HepG2 (cell line): ENCODE data around the gene ERO1A. TPM values are rescaled to one million over a fixed set of nuclear protein-coding genes. Genes with fewer than 3 reads are reported as not detected.

Experiments
- ATAC-seq: fragments of 200-7000 bp; cut with Tn5 transposase; 3 replicates; pipeline ENCODE4 v1.9.1; 2020; ENCODE audit warnings: mild to moderate bottlenecking, moderate library complexity
- BruUV-seq: library from RNA; stranded (reverse); fragments of 400-500 nt; replicated peaks from 2 replicates; lab custom pipeline; 2021; lab: Mats Ljungman, UMichigan
- CTCF ChIA-PET: fragments of 300-600 bp; formaldehyde crosslinking; extraction: SDS; loops from one replicate; lab custom pipeline; 2021; ENCODE audit warnings: low total read pairs, inconsistent platforms, low intra/inter-chr PET ratio; lab: Yijun Ruan, JAX
- POLR2A ChIA-PET: fragments of 350-600 bp; sonication (Branson Sonifier 250); formaldehyde crosslinking; loops from one replicate; lab custom pipeline; 2020; ENCODE audit warnings: antibody characterized with exemption, inconsistent platforms; lab: Yijun Ruan, JAX
- DNase-seq: peaks from one replicate; pipeline ENCODE4 v3.0.0-alpha.2; 2015; ENCODE audit warnings: low spot score
- FAIRE-seq: peaks from 3 replicates; lab custom pipeline; 2011; peaks lifted over from hg19 to GRCh38; lab: Jason Lieb, UNC
- H2AFZ ChIP-seq: one replicate; pipeline ENCODE4 v1.6.1; 2011; ENCODE audit warnings: low read length, inconsistent platforms
- H3K27ac ChIP-seq: fragments of 300-600 bp; 3 replicates; pipeline ENCODE4 v1.8.0; 2011; ENCODE audit warnings: mixed run types, mild to moderate bottlenecking, mixed read lengths, low read length, inconsistent platforms; ENCODE audit not compliant: insufficient read depth; ENCODE audit errors: extremely low read length
- H3K27me3 ChIP-seq, 2 experiments: fragments of 200-600 bp in 1 of 2; 2 replicates in 1 of 2; 3 replicates in 1 of 2; pipeline versions ENCODE4 v1.6.0 to v1.8.0; 2011; ENCODE audit warnings: low read length in 2 of 2, mild to moderate bottlenecking in 2 of 2, moderate library complexity in 2 of 2, inconsistent platforms in 1 of 2; ENCODE audit not compliant: insufficient read depth in 2 of 2, control insufficient read depth in 1 of 2
- H3K36me3 ChIP-seq, 2 experiments: fragments of 200-600 bp in 1 of 2; replicated peaks in 1 of 2; 2 replicates in 1 of 2; 3 replicates in 1 of 2; pipeline versions ENCODE4 v1.5.1 to v1.8.0; 2011; ENCODE audit warnings: low read length in 2 of 2, inconsistent platforms in 1 of 2; ENCODE audit not compliant: insufficient read depth in 2 of 2, control insufficient read depth in 1 of 2
- H3K4me1 ChIP-seq: 2 replicates; pipeline ENCODE4 v1.5.1; 2012; ENCODE audit warnings: low read length, inconsistent platforms; ENCODE audit not compliant: insufficient read depth
- H3K4me2 ChIP-seq: 2 replicates; pipeline ENCODE4 v1.6.0; 2011; ENCODE audit warnings: low read depth, low read length, inconsistent platforms
- H3K4me3 ChIP-seq, 3 experiments: fragments of 200-600 bp in 1 of 3; sonication (generic), shearing (Covaris generic) in 1 of 3; replicated peaks in 1 of 3; 2 replicates each; pipeline ENCODE4 v1.5.1; 2011 to 2016; ENCODE audit warnings: low read length in 3 of 3, inconsistent platforms in 2 of 3, low read depth in 2 of 3, mild to moderate bottlenecking in 2 of 3, control low read depth in 1 of 3, mixed read lengths in 1 of 3; ENCODE audit not compliant: insufficient read depth in 1 of 3
- H3K79me2 ChIP-seq: one replicate; pipeline ENCODE4 v1.6.1; 2011; ENCODE audit warnings: low read length, inconsistent platforms; ENCODE audit not compliant: insufficient read depth
- H3K9ac ChIP-seq: 2 replicates; pipeline ENCODE4 v1.6.0; 2011; ENCODE audit warnings: mild to moderate bottlenecking, low read depth, low read length, inconsistent platforms; ENCODE audit not compliant: insufficient read depth
- H3K9me3 ChIP-seq: 2 replicates; pipeline ENCODE4 v1.5.1; 2012; ENCODE audit warnings: mild to moderate bottlenecking, low read length
- H4K20me1 ChIP-seq: 2 replicates; pipeline ENCODE4 v1.6.0; 2011; ENCODE audit warnings: inconsistent platforms, mild to moderate bottlenecking, low read length, moderate library complexity; ENCODE audit not compliant: insufficient read depth
- DBP ChIP-seq: sonication (generic); formaldehyde crosslinking; IDR thresholded peaks from 2 replicates; pipeline ENCODE4 v1.4.0; 2020; ENCODE audit warnings: missing genetic modification reagents; ENCODE audit errors: not compliant biosample characterization
- FOXJ3 ChIP-seq: sonication (generic); formaldehyde crosslinking; IDR thresholded peaks from 2 replicates; pipeline ENCODE4 v1.4.0; 2020; ENCODE audit warnings: missing genetic modification reagents, mild to moderate bottlenecking, borderline replicate concordance
- FOXP1 ChIP-seq, 2 experiments: fragments of 450-650 bp in 1 of 2; IDR thresholded peaks; 2 replicates each; pipeline ENCODE4 v1.6.1; 2017 to 2018; ENCODE audit warnings: antibody characterized with exemption in 1 of 2
- GTF2F1 ChIP-seq: fragments of 150-350 bp; IDR thresholded peaks from 2 replicates; pipeline ENCODE4 v1.6.1; 2014; ENCODE audit warnings: low read length
- NKX3-1 ChIP-seq: sonication (generic); formaldehyde crosslinking; IDR thresholded peaks from 2 replicates; pipeline ENCODE4 v1.5.0; 2020; ENCODE audit warnings: missing genetic modification reagents
- POGZ ChIP-seq: sonication (generic); formaldehyde crosslinking; IDR thresholded peaks from 2 replicates; pipeline ENCODE4 v1.4.0; 2020; ENCODE audit warnings: mild to moderate bottlenecking, missing genetic modification reagents
- RNF2 ChIP-seq: fragments of 450-650 bp; conservative IDR thresholded peaks from 2 replicates; pipeline ENCODE4 v1.6.1; 2016; ENCODE audit warnings: low read depth
- ZBTB33 ChIP-seq: sonication (generic); formaldehyde crosslinking; IDR thresholded peaks from 2 replicates; pipeline ENCODE4 v1.4.0; 2020; ENCODE audit warnings: missing genetic modification reagents
- ZNF142 ChIP-seq: sonication (generic); formaldehyde crosslinking; IDR thresholded peaks from 2 replicates; pipeline ENCODE4 v1.4.0; 2020; ENCODE audit warnings: missing genetic modification reagents
- ZNF225 ChIP-seq: sonication (generic); formaldehyde crosslinking; IDR thresholded peaks from 2 replicates; pipeline ENCODE4 v1.4.0; 2020; ENCODE audit warnings: mild to moderate bottlenecking, missing genetic modification reagents
- ZNF263 ChIP-seq: sonication (generic); formaldehyde crosslinking; IDR thresholded peaks from 2 replicates; pipeline ENCODE4 v1.4.0; 2020; ENCODE audit warnings: missing genetic modification reagents
- ZNF33A ChIP-seq: sonication (generic); formaldehyde crosslinking; IDR thresholded peaks from 2 replicates; pipeline ENCODE4 v1.5.1; 2020; ENCODE audit warnings: missing genetic modification reagents, mild to moderate bottlenecking, moderate library complexity, borderline replicate concordance
- ZNF672 ChIP-seq: sonication (generic); formaldehyde crosslinking; IDR thresholded peaks from 2 replicates; pipeline ENCODE4 v1.8.1; 2022; ENCODE audit warnings: missing genetic modification reagents
- ZNF704 ChIP-seq: sonication (generic); formaldehyde crosslinking; IDR thresholded peaks from 2 replicates; pipeline ENCODE4 v1.8.1; 2023; ENCODE audit warnings: mild to moderate bottlenecking, inconsistent platforms, moderate library complexity, missing genetic modification reagents, borderline replicate concordance
- WGBS: methylation state at CpG from one replicate; pipeline ENCODE4 v1.1.6; 2017; ENCODE audit warnings: low lambda C conversion rate; 5-methylcytosine and 5-hydroxymethylcytosine counted together
- in situ Hi-C: cut with HindIII; loops from 2 replicates; pipeline ENCODE4 v1.10.0; 2017; ENCODE audit warnings: low pct_unique_long_range_greater_than_20kb; ENCODE audit not compliant: extremely low pct_ligation_motif_present
- intact Hi-C: fragments of 100-400 bp; cut with micrococcal nuclease; formaldehyde crosslinking; loops from one replicate; pipeline ENCODE4 v1.10.0; 2022; ENCODE audit not compliant: unreplicated experiment
- polyA plus RNA-seq, 8 experiments: library from polyadenylated mRNA; depleted of rRNA in 3 of 8; stranded (reverse) in 7 of 8; unstranded in 1 of 8; fragments of >200 nt; fragmentation: Illumina TruSeq in 4 of 8; extraction: Trizol in 4 of 8; gene quantifications; 2 replicates each; pipeline versions ENCODE4 v1.2.1 to v1.2.3, GENCODE V29; 2011 to 2016; ENCODE audit warnings: low read depth in 4 of 8, missing spikeins in 1 of 8, mixed read lengths in 1 of 8; ENCODE audit not compliant: insufficient read depth in 1 of 8
- total RNA-seq, 5 experiments: library from RNA; depleted of rRNA; stranded (reverse); fragments of >200 nt; fragmentation: Illumina TruSeq; extraction: Trizol; gene quantifications; 2 replicates each; pipeline ENCODE4 v1.2.3, GENCODE V29; 2016; ENCODE audit warnings: low read depth in 1 of 5

The ERO1A gene
- total and polyA plus RNA-seq, 2 of the 13 experiments (the other 11 are each of a cell fraction or from before 2014, with no cell fraction given), result 60.3 to 137 TPM

GRCh38 chr14:52650774-52651173, 44.6 kb downstream of the ERO1A start:
- Histone ChIP-seq H3K9me3 (no peaks in the 10 kb centered on the region), H2AFZ (no peak overlapping the region), H3K4me2 (no peak overlapping the region), H3K36me3 (peaks cover 5 to 48% of the 10 kb centered on the region in 2 experiments), H3K4me1 (no peaks in the 10 kb centered on the region), H3K27ac (no peak overlapping the region), H4K20me1 (no peaks in the 10 kb centered on the region), H3K27me3 (no peaks in the 10 kb centered on the region), H3K9ac (no peak overlapping the region), H3K79me2 (no peaks in the 10 kb centered on the region), H3K4me3 (no peak overlapping the region)
- DNase-seq (peak; percentile 26), FAIRE-seq (peak; percentile 76), ATAC-seq (peak; percentile 85)
- no TSS peak for BruUV-seq
- intact Hi-C loops (loop anchor here (1.0 to 5.0 kb wide), 3 partner anchors 127 to 577 kb away; no protein-coding TSS in a partner anchor), in situ Hi-C loops (no loop called here)
- ChIA-PET POLR2A (no interaction called here), CTCF (interaction anchor here (1.1 to 1.3 kb wide), 2 partner anchors 310 to 351 kb away, joined by 3 to 6 read pairs; no protein-coding TSS in a partner anchor)
- WGBS, result 62% methylated on average over 6 of the region's 6 CpGs
- TF ChIP-seq ZNF704 (CRISPR knock-in tag) (no peak), ZNF672 (CRISPR knock-in tag) (no peak), ZBTB33 (CRISPR knock-in tag) (peak; percentile 63; the same call in 1 of the 2 replicates), ZNF33A (no peak), ZNF225 (CRISPR knock-in tag) (no peak), POGZ (CRISPR knock-in tag) (peak; percentile 23; the same call in 1 of the 2 replicates), RNF2 (no peak), NKX3-1 (CRISPR knock-in tag) (no peak), ZNF142 (CRISPR knock-in tag) (no peak), FOXP1 (IDR thresholded peaks at IDR 0.05) (no peak), FOXP1 (CRISPR knock-in tag; IDR thresholded peaks at IDR 0.05) (no peak), FOXJ3 (CRISPR knock-in tag) (no peak), DBP (CRISPR knock-in tag) (no peak), GTF2F1 (no peak), ZNF263 (CRISPR knock-in tag) (peak; percentile 89)
